AG04450 (cell line): ENCODE data around the gene LRMDA. TPM values are rescaled to one million over a fixed set of nuclear protein-coding genes. Genes with fewer than 3 reads are reported as not detected.

Experiments used
- CTCF ChIA-PET: fragments of 300-600, 350-600 bp; formaldehyde crosslinking; extraction: SDS; loops from one replicate; lab custom pipeline; 2022; ENCODE audit warnings: antibody characterized with exemption, inconsistent platforms; lab: Charles Lee
- POLR2A ChIA-PET: fragments of 350-600 bp; formaldehyde crosslinking; extraction: SDS; loops from one replicate; lab custom pipeline; 2021; ENCODE audit warnings: antibody characterized with exemption, inconsistent platforms; lab: Yijun Ruan, JAX
- DNase-seq: peaks from one replicate; pipeline ENCODE4 v3.0.0-alpha.2; 2011; ENCODE audit warnings: low read depth, low spot score
- H3K27ac ChIP-seq: one replicate; pipeline ENCODE4 v1.5.1; 2012; ENCODE audit warnings: low read depth, low read length, control low read depth
- H3K27me3 ChIP-seq: one replicate; pipeline ENCODE4 v1.6.0; 2012; ENCODE audit warnings: low read length; ENCODE audit not compliant: control insufficient read depth, insufficient read depth
- H3K4me3 ChIP-seq: 2 replicates; pipeline ENCODE4 v1.5.1; 2011; ENCODE audit warnings: mild to moderate bottlenecking, low read depth, low read length, control low read depth
- H3K9me3 ChIP-seq: 2 replicates; pipeline ENCODE4 v1.5.1; 2012; ENCODE audit warnings: low read length; ENCODE audit not compliant: control insufficient read depth, insufficient read depth
- CTCF ChIP-seq: IDR thresholded peaks from 2 replicates; pipeline ENCODE4 v1.5.1; 2011; ENCODE audit warnings: low read depth, low read length, control low read depth, inconsistent platforms
- polyA plus RNA-seq: library from polyadenylated mRNA; depleted of rRNA; stranded (reverse); fragments of >200 nt; gene quantifications from 2 replicates; pipeline ENCODE4 v1.2.3, GENCODE V29; 2011

Gene LRMDA
- polyA plus RNA-seq, 1 experiment, result 0.12 TPM

- no peaks in the 10 kb centered on the region for H3K9me3 ChIP-seq
- CTCF ChIA-PET, result no interaction called here
These were observed 68.2 kb downstream of the LRMDA start for GRCh38 chr10:75499556-75500160.

GRCh38 chr10:75502389-75502788 is 71.0 kb downstream of the LRMDA start:
- no peak for TF ChIP-seq CTCF
- ChIA-PET CTCF (no interaction called here), POLR2A (no interaction called here)
- no peak overlapping the region for H3K27ac ChIP-seq
- no peaks in the 10 kb centered on the region for H3K27me3 ChIP-seq
- DNase-seq, result no peak
- H3K9me3 ChIP-seq, result no peaks in the 10 kb centered on the region
- no peak overlapping the region for H3K4me3 ChIP-seq

More at GRCh38 chr10:75499556-75500160, 68.2 kb downstream of the LRMDA start:
- no peak for TF ChIP-seq CTCF
- no peak for DNase-seq
- Histone ChIP-seq H3K4me3 (no peak overlapping the region), H3K27ac (no peak overlapping the region), H3K27me3 (peaks cover 4% of the 10 kb centered on the region)
- POLR2A ChIA-PET, result no interaction called here

GRCh38 chr10:75502838-75503237 is 71.4 kb downstream of the LRMDA start:
- H3K4me3 ChIP-seq, result no peak overlapping the region
- ChIA-PET POLR2A (no interaction called here), CTCF (no interaction called here)
- no peak for DNase-seq
- H3K27me3 ChIP-seq, result no peaks in the 10 kb centered on the region
- H3K9me3 ChIP-seq, result no peaks in the 10 kb centered on the region
- TF ChIP-seq CTCF, result no peak
- H3K27ac ChIP-seq, result no peak overlapping the region

GRCh38 chr10:75505293-75505692 is 73.9 kb downstream of the LRMDA start:
- Histone ChIP-seq H3K27me3 (no peaks in the 10 kb centered on the region), H3K9me3 (no peaks in the 10 kb centered on the region), H3K27ac (no peak overlapping the region), H3K4me3 (no peak overlapping the region)
- TF ChIP-seq CTCF, result no peak
- no peak for DNase-seq
- CTCF ChIA-PET, result no interaction called here
- POLR2A ChIA-PET, result no interaction called here

- CTCF ChIA-PET, result no interaction called here
- no peak overlapping the region for H3K4me3 ChIP-seq
- POLR2A ChIA-PET, result no interaction called here
- H3K27ac ChIP-seq, result no peak overlapping the region
- no peaks in the 10 kb centered on the region for H3K27me3 ChIP-seq
- TF ChIP-seq CTCF, result no peak
- no peak for DNase-seq
- H3K9me3 ChIP-seq, result no peaks in the 10 kb centered on the region
These were observed 74.5 kb downstream of the LRMDA start for GRCh38 chr10:75505840-75506506.
